Kidney glomerular epithelial cell (primary cell): ENCODE data around the gene RANGRF.

Experiments
- DNase-seq: peaks from one replicate; lab custom pipeline; 2025; lab: John Stamatoyannopoulos, UW

The RANGRF gene

GRCh38 chr17:8274816-8275215, 13.7 kb upstream of the RANGRF start:
- DNase-seq: no peak

GRCh38 chr17:8275421-8276290, 12.8 kb upstream of the RANGRF start:
- no peak for DNase-seq

GRCh38 chr17:8277317-8277716, 11.2 kb upstream of the RANGRF start:
- DNase-seq: no peak

GRCh38 chr17:8282345-8282744, 6.1 kb upstream of the RANGRF start:
- DNase-seq: no peak

GRCh38 chr17:8283356-8283755, 5.1 kb upstream of the RANGRF start:
- no peak for DNase-seq

- no peak for DNase-seq
Measured at GRCh38 chr17:8284126-8284525, 4.3 kb upstream of the RANGRF start.

- DNase-seq: no peak
Measured at GRCh38 chr17:8285270-8286181, 2.9 kb upstream of the RANGRF start.

- DNase-seq: no peak
Measured at GRCh38 chr17:8287651-8288335, 677 bp upstream of the RANGRF start.

- no peak for DNase-seq
Measured at GRCh38 chr17:8289103-8289397, 580 bp downstream of the RANGRF start.

- no peak for DNase-seq
Measured at GRCh38 chr17:8290043-8290442, 1.6 kb downstream of the RANGRF start.

- DNase-seq: no peak
Measured at GRCh38 chr17:8292639-8293395, 4.3 kb downstream of the RANGRF start.

GRCh38 chr17:8294361-8294760, 5.9 kb downstream of the RANGRF start:
- DNase-seq: no peak

- DNase-seq: no peak
Measured at GRCh38 chr17:8294814-8295316, 6.4 kb downstream of the RANGRF start.

- no peak for DNase-seq
Measured at GRCh38 chr17:8300226-8300625, 11.8 kb downstream of the RANGRF start.

GRCh38 chr17:8300627-8301242, 12.3 kb downstream of the RANGRF start:
- peak; percentile 83 for DNase-seq

- DNase-seq: no peak
Measured at GRCh38 chr17:8310601-8311123, 22.2 kb downstream of the RANGRF start.

GRCh38 chr17:8311131-8311790, 22.8 kb downstream of the RANGRF start:
- DNase-seq: no peak

- DNase-seq: no peak
Measured at GRCh38 chr17:8312251-8312650, 23.8 kb downstream of the RANGRF start.

GRCh38 chr17:8312726-8313600, 24.5 kb downstream of the RANGRF start:
- no peak for DNase-seq
